Transverse colon (tissue), 4 donors: Measurements from ENCODE around the gene ATG9B. TPM values are rescaled to one million over a fixed set of nuclear protein-coding genes. Genes with fewer than 3 reads are reported as not detected.

Experiments used
- DNase-seq: peaks from one replicate; pipeline ENCODE4 v3.0.0-alpha.2; 2019
- H3K27ac ChIP-seq, 4 donors: fragments of 200-600 bp; sonication (generic); 2 replicates each; pipeline ENCODE4 v1.5.1; 2016 to 2018; ENCODE audit warnings: inconsistent platforms in 4 of 4
- H3K27me3 ChIP-seq: fragments of 200-600 bp; sonication (generic); 2 replicates; pipeline ENCODE4 v1.5.1; 2017; ENCODE audit warnings: inconsistent platforms
- H3K36me3 ChIP-seq, 4 donors: fragments of 200-600 bp; sonication (generic); 2 replicates each; pipeline ENCODE4 v1.5.1; 2017 to 2019; ENCODE audit warnings: inconsistent platforms in 4 of 4
- H3K4me1 ChIP-seq, 4 donors: fragments of 200-600 bp; sonication (generic); 2 replicates each; pipeline ENCODE4 v1.5.1; 2017 to 2020; ENCODE audit warnings: inconsistent platforms in 4 of 4
- H3K4me3 ChIP-seq, 4 donors: fragments of 200-600 bp; sonication (generic); 1 replicate in 1 of 4; 2 replicates in 3 of 4; pipeline versions ENCODE4 v1.5.1 to v1.6.1; 2017 to 2019; ENCODE audit warnings: inconsistent platforms in 4 of 4
- H3K9me3 ChIP-seq, 2 donors: fragments of 200-600 bp; sonication (generic); 2 replicates each; pipeline ENCODE4 v1.5.1; 2017 to 2019; ENCODE audit warnings: inconsistent platforms in 2 of 2
- CTCF ChIP-seq, 5 experiments: fragments of 200-600 bp in 3 of 5; fragments of 450-650 bp in 2 of 5; sonication (generic) in 3 of 5; IDR thresholded peaks; 1 replicate in 2 of 5; 2 replicates in 3 of 5; pipeline ENCODE4 v1.5.1; 2016 to 2017; ENCODE audit warnings: antibody characterized with exemption in 5 of 5, inconsistent platforms in 3 of 5, mild to moderate bottlenecking in 2 of 5, moderate library complexity in 1 of 5
- EP300 ChIP-seq: sonication (generic); formaldehyde crosslinking; IDR thresholded peaks from one replicate; pipeline ENCODE4 v1.6.1; 2017; ENCODE audit warnings: antibody characterized with exemption, low read depth
- POLR2A ChIP-seq: fragments of 450-650 bp; IDR thresholded peaks from one replicate; pipeline ENCODE4 v1.6.1; 2016; ENCODE audit warnings: antibody characterized with exemption, mild to moderate bottlenecking, moderate library complexity
- POLR2AphosphoS5 ChIP-seq, 3 donors: sonication (generic); formaldehyde crosslinking; IDR thresholded peaks; one replicate each; pipeline ENCODE4 v1.6.1; 2016; ENCODE audit warnings: antibody characterized with exemption in 3 of 3
- WGBS, 2 donors: methylation state at CpG; one replicate each; pipeline ENCODE4 v1.1.5; 2018; ENCODE audit warnings: low coverage in 1 of 2; 5-methylcytosine and 5-hydroxymethylcytosine counted together
- in situ Hi-C, 4 donors: fragments of 200-750 bp; cut with MboI; loops; one replicate each; pipeline versions ENCODE4 v1.15.0 to v1.15.1; 2017; ENCODE audit warnings: low sequenced_read_pairs in 3 of 4, low pct_ligation_motif_present in 1 of 4, low pct_unique_long_range_greater_than_20kb in 1 of 4
- intact Hi-C: fragments of 100-400 bp; cut with DNase I; formaldehyde crosslinking; loops from one replicate; pipeline ENCODE4 v1.15.1; 2023; ENCODE audit warnings: low total_unique reads
- total RNA-seq, 4 donors: library from RNA; depleted of rRNA; stranded (reverse); fragments of >200 nt; gene quantifications; one replicate each; pipeline ENCODE4 v1.1.0, GENCODE V29; 2016

The ATG9B gene
- total RNA-seq, 4 donors from 2014 or later = 1.1 TPM; not detected in 3

GRCh38 chr7:151051108-151051507 lies 26.8 kb upstream of the ATG9B start:
- peak; percentile 43 for DNase-seq
- Histone ChIP-seq H3K36me3 (no peaks in the 10 kb centered on the region), H3K4me3 (no peak overlapping the region), H3K27me3 (peaks cover 8% of the 10 kb centered on the region), H3K9me3 (no peaks in the 10 kb centered on the region), H3K4me1 (peaks cover 0 to 16% (median 8%) of the 10 kb centered on the region in 4 donors), H3K27ac (no peak overlapping the region)
- intact Hi-C loops = no loop called here
- in situ Hi-C loops = no loop called here
- TF ChIP-seq CTCF (IDR thresholded peaks at IDR 0.05) (no peak), POLR2A (no peak), EP300 (no peak), POLR2AphosphoS5 (IDR thresholded peaks at IDR 0.05) (peak in 1 of 3 donors; percentile 19)
- WGBS, 2 donors = 7% methylated on average over 18 to 20 of the region's 50 CpGs

- DNase-seq = no peak
- H3K27ac ChIP-seq = no peak overlapping the region
- H3K9me3 ChIP-seq = no peaks in the 10 kb centered on the region
- peaks cover 8% of the 10 kb centered on the region for H3K27me3 ChIP-seq
- intact Hi-C loops (no loop called here), in situ Hi-C loops (no loop called here)
- no peak overlapping the region for H3K4me3 ChIP-seq
- peaks cover 0 to 16% (median 8%) of the 10 kb centered on the region in 4 donors for H3K4me1 ChIP-seq
- 90% methylated on average over 38 of the region's 38 CpGs; no CpG with 5 or more reads in 1 of the 2 donors for WGBS, 2 donors
- H3K36me3 ChIP-seq = no peaks in the 10 kb centered on the region
- no peak for TF ChIP-seq EP300
Measured at GRCh38 chr7:151048911-151049463, 24.7 kb upstream of the ATG9B start.

- peaks cover 8% of the 10 kb centered on the region for H3K27me3 ChIP-seq
- H3K4me1 ChIP-seq = peaks cover 0 to 16% (median 8%) of the 10 kb centered on the region in 4 donors
- in situ Hi-C loops = no loop called here
- H3K36me3 ChIP-seq = no peaks in the 10 kb centered on the region
- no peak for DNase-seq
- no peak within 1 kb of the TSS for H3K27ac ChIP-seq
- no peak within 1 kb of the TSS for H3K4me3 ChIP-seq
- intact Hi-C loops = no loop called here
- TF ChIP-seq POLR2AphosphoS5 (IDR thresholded peaks at IDR 0.05) (no peak), EP300 (no peak), CTCF (IDR thresholded peaks at IDR 0.05) (no peak), POLR2A (no peak)
- WGBS, 2 donors = 80 to 84% methylated on average over 2 to 22 of the region's 22 CpGs
- H3K9me3 ChIP-seq = no peaks in the 10 kb centered on the region
Measured at GRCh38 chr7:151047976-151048815, 23.9 kb upstream of the ATG9B start, which contains the start of gene ASIC3. TSS of gene ASIC3 (plus strand) at chr7:151048531. CDS start at chr7:151048886, 355 bp downstream.

- no peak for DNase-seq
- peaks cover 0 to 16% (median 8%) of the 10 kb centered on the region in 4 donors for H3K4me1 ChIP-seq
- H3K9me3 ChIP-seq = no peaks in the 10 kb centered on the region
- in situ Hi-C loops (no loop called here), intact Hi-C loops (no loop called here)
- no peak for TF ChIP-seq CTCF (IDR thresholded peaks at IDR 0.05)
- TF ChIP-seq POLR2A = no peak
- TF ChIP-seq POLR2AphosphoS5 (IDR thresholded peaks at IDR 0.05) = no peak
- no peak for TF ChIP-seq EP300
- H3K27me3 ChIP-seq = peaks cover 8% of the 10 kb centered on the region
- WGBS, 2 donors = 0 to 63% methylated on average over 1 to 14 of the region's 14 CpGs
- no peak overlapping the region for H3K4me3 ChIP-seq
- no peak overlapping the region for H3K27ac ChIP-seq
- no peaks in the 10 kb centered on the region for H3K36me3 ChIP-seq
Measured at GRCh38 chr7:151046603-151047573, 22.6 kb upstream of the ATG9B start.
